Smooth muscle cell (in vitro differentiated cells): ENCODE results near the gene GRIN2A. TPM values are rescaled to one million over a fixed set of nuclear protein-coding genes. Genes with fewer than 3 reads are reported as not detected.

Experiments
- DNase-seq: peaks from one replicate; lab custom pipeline; 2025; ENCODE audit not compliant: unreplicated experiment; lab: John Stamatoyannopoulos, UW
- H2AFZ ChIP-seq: fragments of 200-600 bp; sonication (generic); 2 replicates; pipeline ENCODE4 v1.6.0; 2016; ENCODE audit warnings: antibody characterized with exemption, low read depth, mild to moderate bottlenecking
- H3F3A ChIP-seq: fragments of 200-600 bp; sonication (generic); 2 replicates; pipeline ENCODE4 v1.6.0; 2017; ENCODE audit warnings: antibody characterized with exemption, low read depth
- H3K27ac ChIP-seq: fragments of 200-600 bp; sonication (generic); 2 replicates; pipeline ENCODE4 v1.5.1; 2016; ENCODE audit warnings: low read depth, mild to moderate bottlenecking
- H3K27me3 ChIP-seq: fragments of 200-600 bp; sonication (generic); 2 replicates; pipeline ENCODE4 v1.6.1; 2016; ENCODE audit warnings: low read depth, mild to moderate bottlenecking
- H3K36me3 ChIP-seq: fragments of 200-600 bp; sonication (generic); 2 replicates; pipeline ENCODE4 v1.5.1; 2016; ENCODE audit warnings: low read depth
- H3K4me1 ChIP-seq: fragments of 200-600 bp; sonication (generic); 2 replicates; pipeline ENCODE4 v1.5.1; 2016; ENCODE audit warnings: low read depth
- H3K4me2 ChIP-seq: fragments of 200-600 bp; sonication (generic); 2 replicates; pipeline ENCODE4 v1.6.0; 2016; ENCODE audit warnings: mild to moderate bottlenecking
- H3K4me3 ChIP-seq: fragments of 200-600 bp; sonication (generic); 2 replicates; pipeline ENCODE4 v1.5.1; 2016; ENCODE audit warnings: mild to moderate bottlenecking
- H3K79me2 ChIP-seq: fragments of 200-600 bp; sonication (generic); 2 replicates; pipeline ENCODE4 v1.6.0; 2016; ENCODE audit warnings: low read depth, mild to moderate bottlenecking
- H3K9ac ChIP-seq: fragments of 200-600 bp; sonication (generic); 2 replicates; pipeline ENCODE4 v1.6.0; 2016; ENCODE audit warnings: low read depth
- H3K9me3 ChIP-seq: fragments of 200-600 bp; sonication (generic); replicated peaks from 2 replicates; pipeline ENCODE4 v1.5.1; 2016; ENCODE audit warnings: low read depth
- H4K20me1 ChIP-seq: fragments of 200-600 bp; sonication (generic); 2 replicates; pipeline ENCODE4 v1.6.0; 2016; ENCODE audit warnings: low read depth
- WGBS: methylation state at CpG from one replicate; pipeline ENCODE4 v1.1.7; 2016; ENCODE audit warnings: low lambda C conversion rate; 5-methylcytosine and 5-hydroxymethylcytosine counted together
- polyA plus RNA-seq: library from polyadenylated mRNA; unstranded; fragments of >200 nt; fragmentation: Nextera tagmentation; extraction: Ambion mirVana; gene quantifications from 2 replicates; pipeline ENCODE4 v1.2.1, GENCODE V29; 2016
- total RNA-seq: library from RNA; depleted of rRNA; stranded (reverse); fragments of >200 nt; gene quantifications from 2 replicates; pipeline ENCODE4 v1.2.3, GENCODE V29; 2014
- TF ChIP-seq, protein P1 (sequence below): fragments of 200-600 bp; sonication (generic); IDR thresholded peaks from 2 replicates; pipeline ENCODE4 v1.5.1; 2017; ENCODE audit warnings: borderline replicate concordance, mild to moderate bottlenecking, antibody characterized with exemption; ENCODE audit not compliant: insufficient read depth, poor library complexity, severe bottlenecking

GRIN2A gene
- total and polyA plus RNA-seq, 2 experiments from 2014 or later = 0.02 to 0.13 TPM

DNA sequence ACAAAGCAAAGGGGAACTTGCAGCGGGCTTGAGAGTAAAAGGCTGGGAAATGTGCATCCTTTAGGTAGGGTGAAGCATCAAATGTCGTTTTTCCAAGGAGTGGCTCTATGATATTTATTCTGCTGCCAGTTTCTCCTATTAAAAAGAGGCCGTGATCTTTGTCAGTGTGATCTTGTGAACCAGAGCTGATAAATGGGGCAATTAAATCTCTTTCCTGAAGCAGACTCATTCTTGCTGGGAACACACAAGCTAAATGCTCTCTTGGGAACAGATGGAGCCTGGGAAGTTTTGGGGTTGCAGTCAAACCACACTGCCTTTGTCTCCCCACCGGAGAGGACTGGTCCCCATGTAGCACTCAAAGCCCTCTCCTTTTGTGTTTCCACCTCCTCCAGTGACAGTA lies 408.9 kb downstream of the GRIN2A start:
- Histone ChIP-seq H4K20me1 (no peaks in the 10 kb centered on the region), H3K4me2 (no peak overlapping the region), H3K36me3 (no peaks in the 10 kb centered on the region), H3K4me1 (no peaks in the 10 kb centered on the region), H3K27ac (no peak overlapping the region), H2AFZ (no peak overlapping the region), H3K9me3 (no peaks in the 10 kb centered on the region), H3K79me2 (no peaks in the 10 kb centered on the region), H3K27me3 (no peaks in the 10 kb centered on the region), H3F3A (no peaks in the 10 kb centered on the region), H3K9ac (no peak overlapping the region), H3K4me3 (no peak overlapping the region)
- WGBS = 83% methylated on average over 4 of the region's 4 CpGs
- TF ChIP-seq, protein P1, sequence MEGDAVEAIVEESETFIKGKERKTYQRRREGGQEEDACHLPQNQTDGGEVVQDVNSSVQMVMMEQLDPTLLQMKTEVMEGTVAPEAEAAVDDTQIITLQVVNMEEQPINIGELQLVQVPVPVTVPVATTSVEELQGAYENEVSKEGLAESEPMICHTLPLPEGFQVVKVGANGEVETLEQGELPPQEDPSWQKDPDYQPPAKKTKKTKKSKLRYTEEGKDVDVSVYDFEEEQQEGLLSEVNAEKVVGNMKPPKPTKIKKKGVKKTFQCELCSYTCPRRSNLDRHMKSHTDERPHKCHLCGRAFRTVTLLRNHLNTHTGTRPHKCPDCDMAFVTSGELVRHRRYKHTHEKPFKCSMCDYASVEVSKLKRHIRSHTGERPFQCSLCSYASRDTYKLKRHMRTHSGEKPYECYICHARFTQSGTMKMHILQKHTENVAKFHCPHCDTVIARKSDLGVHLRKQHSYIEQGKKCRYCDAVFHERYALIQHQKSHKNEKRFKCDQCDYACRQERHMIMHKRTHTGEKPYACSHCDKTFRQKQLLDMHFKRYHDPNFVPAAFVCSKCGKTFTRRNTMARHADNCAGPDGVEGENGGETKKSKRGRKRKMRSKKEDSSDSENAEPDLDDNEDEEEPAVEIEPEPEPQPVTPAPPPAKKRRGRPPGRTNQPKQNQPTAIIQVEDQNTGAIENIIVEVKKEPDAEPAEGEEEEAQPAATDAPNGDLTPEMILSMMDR = no peak
- DNase-seq = no peak

- WGBS = 89% methylated on average over 9 of the region's 9 CpGs
- no peak for DNase-seq
- no peaks in the 10 kb centered on the region for H3K4me1 ChIP-seq
- H3K36me3 ChIP-seq = no peaks in the 10 kb centered on the region
- no peaks in the 10 kb centered on the region for H3F3A ChIP-seq
- H4K20me1 ChIP-seq = no peaks in the 10 kb centered on the region
- H2AFZ ChIP-seq = no peak overlapping the region
- H3K9ac ChIP-seq = no peak overlapping the region
- no peak overlapping the region for H3K4me2 ChIP-seq
- no peaks in the 10 kb centered on the region for H3K27me3 ChIP-seq
- no peaks in the 10 kb centered on the region for H3K79me2 ChIP-seq
- TF ChIP-seq, protein P1 = no peak
- no peaks in the 10 kb centered on the region for H3K9me3 ChIP-seq
- H3K4me3 ChIP-seq = no peak overlapping the region
- no peak overlapping the region for H3K27ac ChIP-seq
Measured at GRCh38 chr16:9772526-9773225, 409.6 kb downstream of the GRIN2A start.

DNA sequence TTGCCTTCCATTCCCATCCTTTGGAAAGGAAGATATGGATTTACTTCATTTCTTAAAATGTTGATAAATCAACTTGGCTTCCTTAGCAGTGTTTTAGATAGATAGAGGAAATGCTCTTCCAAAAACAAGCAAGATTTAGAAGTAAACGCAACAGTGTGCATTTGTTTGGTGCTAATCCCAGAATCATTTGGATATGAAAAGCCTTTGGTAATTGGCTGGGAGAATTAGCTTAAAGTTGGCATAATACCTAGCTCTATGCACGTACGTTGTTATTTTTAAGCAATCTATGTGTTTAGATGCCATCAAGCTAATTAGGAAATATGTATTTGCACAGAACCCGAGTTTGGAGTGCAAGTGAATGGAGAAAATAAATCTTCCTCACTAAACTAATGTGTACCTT lies 415.3 kb downstream of the GRIN2A start:
- no peak for DNase-seq
- Histone ChIP-seq H2AFZ (no peak overlapping the region), H3K9me3 (no peaks in the 10 kb centered on the region), H3K4me3 (no peak overlapping the region), H3K27ac (no peak overlapping the region), H4K20me1 (no peaks in the 10 kb centered on the region), H3K4me1 (no peaks in the 10 kb centered on the region), H3K36me3 (no peaks in the 10 kb centered on the region), H3K9ac (no peak overlapping the region), H3K79me2 (no peaks in the 10 kb centered on the region), H3K27me3 (no peaks in the 10 kb centered on the region), H3F3A (no peaks in the 10 kb centered on the region), H3K4me2 (no peak overlapping the region)
- TF ChIP-seq, protein P1 = no peak
- 91% methylated on average over 4 of the region's 4 CpGs for WGBS

GRCh38 chr16:9763505-9763904 lies 418.7 kb downstream of the GRIN2A start:
- Histone ChIP-seq H3F3A (no peaks in the 10 kb centered on the region), H3K4me3 (no peak overlapping the region), H3K9ac (no peak overlapping the region), H4K20me1 (no peaks in the 10 kb centered on the region), H3K79me2 (no peaks in the 10 kb centered on the region), H3K27ac (no peak overlapping the region), H3K36me3 (no peaks in the 10 kb centered on the region), H2AFZ (no peak overlapping the region), H3K4me2 (no peak overlapping the region), H3K9me3 (no peaks in the 10 kb centered on the region), H3K4me1 (no peaks in the 10 kb centered on the region), H3K27me3 (no peaks in the 10 kb centered on the region)
- TF ChIP-seq, protein P1 = no peak
- DNase-seq = no peak
- 90% methylated on average over 11 of the region's 11 CpGs for WGBS
